Esophagus squamous epithelium (tissue), 4 donors: ENCODE results near the gene CLUH.

Source experiments
- CTCF ChIP-seq, 6 experiments: fragments of 450-650 bp in 4 of 6; fragments of 200-600 bp in 2 of 6; sonication (generic) in 2 of 6; IDR thresholded peaks; one replicate each; pipeline ENCODE4 v1.5.1; 2016 to 2019; ENCODE audit warnings: antibody characterized with exemption in 6 of 6, mild to moderate bottlenecking in 4 of 6, moderate library complexity in 4 of 6
- POLR2A ChIP-seq, 4 donors: fragments of 450-650 bp; IDR thresholded peaks; one replicate each; pipeline ENCODE4 v1.6.1; 2017; ENCODE audit warnings: antibody characterized with exemption in 4 of 4, mild to moderate bottlenecking in 4 of 4, moderate library complexity in 3 of 4

- TF ChIP-seq CTCF (IDR thresholded peaks at IDR 0.05) (no peak), POLR2A (IDR thresholded peaks at IDR 0.05) (no peak)
Observed at GRCh38 chr17:2701161-2701995, 10.2 kb downstream of the CLUH start.
